GM15510 (cell line): ENCODE data around the gene TNFAIP2.

Experiments
- POLR2A ChIP-seq: IDR thresholded peaks from 3 replicates; pipeline ENCODE4 v1.6.1; 2011; ENCODE audit warnings: borderline replicate concordance; ENCODE audit not compliant: insufficient read length; ENCODE audit errors: extremely low read depth

The TNFAIP2 gene

GRCh38 chr14:103111232-103111868 lies 11.9 kb upstream of the TNFAIP2 start:
- no peak for TF ChIP-seq POLR2A

- TF ChIP-seq POLR2A = no peak
Measured at GRCh38 chr14:103112400-103113243, 10.6 kb upstream of the TNFAIP2 start.

GRCh38 chr14:103113303-103113702 lies 10.0 kb upstream of the TNFAIP2 start:
- TF ChIP-seq POLR2A = no peak

GRCh38 chr14:103113774-103114173 lies 9.5 kb upstream of the TNFAIP2 start:
- TF ChIP-seq POLR2A = no peak

GRCh38 chr14:103115845-103116572 lies 7.3 kb upstream of the TNFAIP2 start:
- TF ChIP-seq POLR2A = no peak

- TF ChIP-seq POLR2A = no peak
Measured at GRCh38 chr14:103116636-103117035, 6.6 kb upstream of the TNFAIP2 start.

GRCh38 chr14:103118018-103118662 lies 5.1 kb upstream of the TNFAIP2 start:
- no peak for TF ChIP-seq POLR2A

GRCh38 chr14:103118663-103119404 lies 4.4 kb upstream of the TNFAIP2 start:
- TF ChIP-seq POLR2A = no peak

GRCh38 chr14:103121121-103121845 lies 2.0 kb upstream of the TNFAIP2 start:
- TF ChIP-seq POLR2A = no peak

GRCh38 chr14:103121846-103122584 lies 1.2 kb upstream of the TNFAIP2 start:
- TF ChIP-seq POLR2A = no peak

GRCh38 chr14:103122585-103122946 lies 695 bp upstream of the TNFAIP2 start:
- TF ChIP-seq POLR2A = no peak

- no peak for TF ChIP-seq POLR2A
Measured at GRCh38 chr14:103123634-103124500, 606 bp downstream of the TNFAIP2 start.
